ENCODE measurements around the gene CNGA3. TPM values are rescaled to one million over a fixed set of nuclear protein-coding genes. Genes with fewer than 3 reads are reported as not detected.
"Not testable (repeated sequence)": the region's sequence is repeated elsewhere in the genome, so short reads cannot be mapped to it uniquely, and the experiment has no call there.

The CNGA3 gene
- total RNA-seq, 2 donors from 2014 or later, result 1.1 TPM; not detected in 1

DNA sequence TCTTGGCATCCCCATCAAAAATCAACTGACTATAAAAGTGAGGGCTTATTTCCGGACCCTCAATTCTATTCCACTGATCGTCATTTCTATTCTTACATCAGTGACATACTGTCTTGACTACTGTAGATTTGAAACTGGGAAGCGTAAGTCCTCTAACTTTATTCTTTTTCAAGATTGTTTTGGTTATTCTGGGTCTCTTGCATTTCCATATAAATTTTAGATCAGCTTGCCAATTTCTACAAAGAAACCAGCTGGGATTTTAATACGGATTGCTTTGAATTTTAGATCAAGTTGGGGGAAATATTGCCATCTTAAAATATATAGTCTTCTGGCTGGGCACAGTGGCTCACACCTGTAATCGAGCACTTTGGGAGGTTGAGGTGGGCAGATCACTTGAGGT lies 80.5 kb downstream of the CNGA3 start:
- H3K27ac ChIP-seq, result no peak overlapping the region
- H3K36me3 ChIP-seq, result no peaks in the 10 kb centered on the region
- no peaks in the 10 kb centered on the region for H3K27me3 ChIP-seq (replicated peaks; ENCODE audit: insufficient read depth)
- WGBS, result 93% methylated on average over 5 of the region's 5 CpGs
- no peak overlapping the region for H3K4me3 ChIP-seq
- H3K9me3 ChIP-seq, result no peaks in the 10 kb centered on the region
- H3K4me1 ChIP-seq (replicated peaks), result no peaks in the 10 kb centered on the region
- TF ChIP-seq CTCF (IDR thresholded peaks at IDR 0.05), result no peak
- no peak for TF ChIP-seq POLR2AphosphoS5 (IDR thresholded peaks at IDR 0.05)
- no peak for TF ChIP-seq POLR2A (IDR thresholded peaks at IDR 0.05)
- DNase-seq (ENCODE audit: low spot score), result no peak
- intact Hi-C loops (cut with DNase I), result no loop called here

DNA sequence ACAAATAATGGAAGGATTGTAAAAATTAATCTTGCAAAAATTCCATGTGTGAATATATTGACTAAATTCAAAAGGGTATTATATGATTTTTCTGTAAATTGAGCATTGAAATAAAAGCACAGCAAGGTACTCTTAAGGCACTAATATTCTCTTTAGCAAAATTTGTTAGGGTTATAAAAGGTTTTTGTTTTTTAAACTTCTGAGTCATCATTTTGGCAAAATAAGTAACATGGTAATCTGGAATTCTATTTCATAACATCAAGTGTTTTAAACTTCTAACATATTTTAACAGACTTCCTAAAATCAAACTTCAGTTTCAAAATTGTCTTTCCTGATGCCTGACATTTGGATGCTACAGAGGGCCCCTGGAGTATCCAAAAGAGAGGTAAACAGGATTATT lies 85.9 kb downstream of the CNGA3 start:
- H3K27me3 ChIP-seq (replicated peaks; ENCODE audit: insufficient read depth), result no peaks in the 10 kb centered on the region
- no peaks in the 10 kb centered on the region for H3K9me3 ChIP-seq
- H3K4me3 ChIP-seq, result no peak overlapping the region
- no peaks in the 10 kb centered on the region for H3K4me1 ChIP-seq (replicated peaks)
- H3K27ac ChIP-seq, result no peak overlapping the region
- H3K36me3 ChIP-seq, result no peaks in the 10 kb centered on the region
- TF ChIP-seq POLR2A (IDR thresholded peaks at IDR 0.05), result no peak
- TF ChIP-seq CTCF (IDR thresholded peaks at IDR 0.05), result no peak
- TF ChIP-seq POLR2AphosphoS5 (IDR thresholded peaks at IDR 0.05), result no peak
- no peak for DNase-seq (ENCODE audit: low spot score)
- intact Hi-C loops (cut with DNase I), result no loop called here

DNA sequence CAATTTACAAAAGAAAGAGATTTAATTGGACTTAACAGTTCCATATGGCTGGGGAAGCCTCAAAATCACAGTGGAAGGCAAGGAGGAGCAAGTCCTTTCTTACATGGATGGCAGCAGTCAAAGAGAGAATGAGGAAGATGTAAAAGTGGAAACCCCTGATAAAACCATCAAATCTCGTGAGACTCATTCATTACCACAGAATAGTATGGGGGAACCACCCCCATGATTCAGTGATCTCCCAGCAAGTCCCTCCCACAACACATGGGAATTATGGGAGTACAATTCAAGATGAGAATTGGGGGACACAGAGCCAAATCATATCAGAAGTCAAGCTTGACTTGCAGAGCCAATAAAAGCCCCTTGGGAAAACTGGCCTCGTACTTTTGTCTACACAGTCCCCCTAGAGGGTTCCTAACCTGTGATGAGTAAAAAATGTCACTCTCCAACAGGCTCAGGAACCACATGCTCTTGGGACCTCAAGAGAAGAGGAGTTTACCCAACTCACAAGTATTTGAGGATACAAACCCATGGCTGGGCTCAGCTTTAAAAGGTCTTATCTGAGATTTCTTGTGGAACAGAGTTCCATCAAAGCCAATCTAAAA lies 87.2 kb downstream of the CNGA3 start:
- TF ChIP-seq CTCF (IDR thresholded peaks at IDR 0.05), result no peak
- TF ChIP-seq POLR2A (IDR thresholded peaks at IDR 0.05), result no peak
- no peak for TF ChIP-seq POLR2AphosphoS5 (IDR thresholded peaks at IDR 0.05)
- H3K27me3 ChIP-seq (replicated peaks; ENCODE audit: insufficient read depth), result no peaks in the 10 kb centered on the region
- H3K4me1 ChIP-seq (replicated peaks), result no peaks in the 10 kb centered on the region
- H3K9me3 ChIP-seq, result no peaks in the 10 kb centered on the region
- no peak overlapping the region for H3K4me3 ChIP-seq
- H3K36me3 ChIP-seq, result no peaks in the 10 kb centered on the region
- H3K27ac ChIP-seq, result no peak overlapping the region
- intact Hi-C loops (cut with DNase I), result no loop called here
- 89% methylated on average over 2 of the region's 2 CpGs for WGBS
- no peak for DNase-seq (ENCODE audit: low spot score)

GRCh38 chr2:98434492-98434891 lies 88.2 kb downstream of the CNGA3 start:
- 91% methylated on average over 3 of the region's 3 CpGs for WGBS
- Histone ChIP-seq H3K9me3 (no peaks in the 10 kb centered on the region), H3K36me3 (no peaks in the 10 kb centered on the region), H3K27ac (no peak overlapping the region), H3K4me1 (replicated peaks) (no peaks in the 10 kb centered on the region), H3K27me3 (replicated peaks; ENCODE audit: insufficient read depth) (no peaks in the 10 kb centered on the region), H3K4me3 (no peak overlapping the region)
- DNase-seq (ENCODE audit: low spot score), result no peak
- intact Hi-C loops (cut with DNase I), result no loop called here
- TF ChIP-seq POLR2A (IDR thresholded peaks at IDR 0.05), result no peak
- no peak for TF ChIP-seq POLR2AphosphoS5 (IDR thresholded peaks at IDR 0.05)
- TF ChIP-seq CTCF (IDR thresholded peaks at IDR 0.05), result no peak

DNA sequence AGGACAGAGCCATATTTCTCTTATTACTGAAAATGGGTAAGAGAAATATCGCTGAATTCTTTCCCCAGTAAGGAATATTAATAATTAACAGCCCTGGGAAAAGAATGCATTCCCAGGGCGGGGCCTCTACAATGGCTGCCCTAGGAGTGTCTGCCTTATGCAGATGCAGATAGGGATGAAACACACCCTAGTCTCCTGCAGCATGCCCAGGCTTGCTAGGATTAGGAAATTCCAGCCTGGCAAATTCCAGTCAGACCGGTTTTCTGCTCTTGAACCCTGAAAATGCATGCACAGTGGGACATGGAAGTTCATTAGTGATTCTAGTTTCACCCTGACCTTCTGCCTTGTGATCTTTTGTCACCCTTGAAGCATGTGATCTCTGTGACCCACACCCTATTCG lies 89.4 kb downstream of the CNGA3 start:
- DNase-seq (ENCODE audit: low spot score); intact Hi-C loops (cut with DNase I): not testable (repeated sequence)
- WGBS, result 80% methylated on average over 4 of the region's 4 CpGs

More for the DNA sequence above, 89.4 kb downstream of the CNGA3 start:
- H3K4me3 ChIP-seq; H3K36me3 ChIP-seq; H3K4me1 ChIP-seq (replicated peaks); H3K27ac ChIP-seq; H3K27me3 ChIP-seq (replicated peaks; ENCODE audit: insufficient read depth); H3K9me3 ChIP-seq: not testable (repeated sequence)

Data from prostate gland (tissue), 2 donors.